SK-N-SH treated with all-trans-retinoic acid at 6 μM for 48 hours (cell line): Measurements from ENCODE around the gene ADARB2.

Experiments
- ESRRG ChIP-seq: fragments of 250-450 bp; sonication (Bioruptor Pico); IDR thresholded peaks from 2 replicates; pipeline ENCODE4 v1.6.1; 2021; ENCODE audit warnings: mild to moderate bottlenecking
- OSR1 ChIP-seq: fragments of 250-450 bp; sonication (Bioruptor Pico); IDR thresholded peaks from 2 replicates; pipeline ENCODE4 v1.8.0; 2022; ENCODE audit warnings: moderate library complexity, mild to moderate bottlenecking, inconsistent platforms
- RARB ChIP-seq: fragments of 250-450 bp; sonication (Bioruptor Pico); IDR thresholded peaks from 2 replicates; pipeline ENCODE4 v1.8.0; 2021; ENCODE audit warnings: mild to moderate bottlenecking, moderate library complexity
- TOX ChIP-seq: fragments of 250-450 bp; sonication (Bioruptor Pico); IDR thresholded peaks from 2 replicates; pipeline ENCODE4 v1.8.0; 2021; ENCODE audit warnings: mild to moderate bottlenecking, moderate library complexity, borderline replicate concordance
- ZC3H10 ChIP-seq: fragments of 250-450 bp; sonication (Bioruptor Pico); IDR thresholded peaks from 2 replicates; pipeline ENCODE4 v1.5.1; 2021; ENCODE audit warnings: mild to moderate bottlenecking, moderate library complexity
- ZFP30 ChIP-seq: fragments of 450-650 bp; formaldehyde crosslinking; IDR thresholded peaks from 2 replicates; pipeline ENCODE4 v1.5.0; 2022; ENCODE audit warnings: mild to moderate bottlenecking, moderate library complexity
- ZNF8 ChIP-seq: fragments of 450-650 bp; formaldehyde crosslinking; IDR thresholded peaks from 2 replicates; pipeline ENCODE4 v1.5.0; 2020; ENCODE audit warnings: mild to moderate bottlenecking, moderate library complexity
- TF ChIP-seq, protein P1 (sequence below): fragments of 250-450 bp; sonication (Bioruptor Pico); IDR thresholded peaks from 2 replicates; pipeline ENCODE4 v1.5.1; 2020; ENCODE audit warnings: low read depth, mild to moderate bottlenecking, moderate library complexity

DNA sequence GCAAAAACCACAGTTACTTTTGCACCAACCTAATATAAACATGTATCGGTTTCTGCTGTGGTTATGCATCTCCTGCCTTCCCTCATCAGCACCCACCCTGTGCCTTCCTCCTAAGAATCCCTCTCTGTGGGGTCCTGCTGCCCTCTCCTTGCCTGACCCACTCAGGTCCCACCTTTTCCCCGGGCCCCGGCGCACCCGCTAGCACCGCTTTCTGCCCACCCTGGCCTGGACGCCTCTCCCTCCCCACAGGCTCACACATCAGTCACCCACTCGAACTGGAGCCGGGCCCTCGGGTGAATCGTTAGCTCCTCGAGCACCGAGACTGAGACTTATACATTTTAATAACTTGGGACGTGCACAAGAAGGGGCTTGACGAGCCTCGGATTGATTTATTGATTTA lies 110.5 kb downstream of the ADARB2 start:
- TF ChIP-seq, protein P1, sequence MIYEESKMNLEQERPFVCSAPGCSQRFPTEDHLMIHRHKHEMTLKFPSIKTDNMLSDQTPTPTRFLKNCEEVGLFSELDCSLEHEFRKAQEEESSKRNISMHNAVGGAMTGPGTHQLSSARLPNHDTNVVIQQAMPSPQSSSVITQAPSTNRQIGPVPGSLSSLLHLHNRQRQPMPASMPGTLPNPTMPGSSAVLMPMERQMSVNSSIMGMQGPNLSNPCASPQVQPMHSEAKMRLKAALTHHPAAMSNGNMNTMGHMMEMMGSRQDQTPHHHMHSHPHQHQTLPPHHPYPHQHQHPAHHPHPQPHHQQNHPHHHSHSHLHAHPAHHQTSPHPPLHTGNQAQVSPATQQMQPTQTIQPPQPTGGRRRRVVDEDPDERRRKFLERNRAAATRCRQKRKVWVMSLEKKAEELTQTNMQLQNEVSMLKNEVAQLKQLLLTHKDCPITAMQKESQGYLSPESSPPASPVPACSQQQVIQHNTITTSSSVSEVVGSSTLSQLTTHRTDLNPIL (CRISPR knock-in tag): no peak
- TF ChIP-seq ZNF8: no peak
- no peak for TF ChIP-seq ZFP30 (CRISPR knock-in tag)
- TF ChIP-seq ESRRG (CRISPR knock-in tag): no peak
- TF ChIP-seq OSR1 (CRISPR knock-in tag): no peak
- no peak for TF ChIP-seq RARB (CRISPR knock-in tag)
- TF ChIP-seq ZC3H10: no peak
- TF ChIP-seq TOX (CRISPR knock-in tag): no peak
